H1 (cell line): ENCODE data around the gene OGFOD1. TPM values are rescaled to one million over a fixed set of nuclear protein-coding genes. Genes with fewer than 3 reads are reported as not detected.

ENCODE experiments used
- CTCF ChIA-PET: fragments of 300-600 bp; sonication (Branson Sonifier 250); formaldehyde crosslinking; loops from one replicate; lab custom pipeline; 2021; ENCODE audit not compliant: partially characterized antibody; lab: Charles Lee
- POLR2A ChIA-PET: fragments of 300-600 bp; sonication (Branson Sonifier 250); formaldehyde crosslinking; loops from one replicate; lab custom pipeline; 2021; ENCODE audit warnings: inconsistent platforms; ENCODE audit not compliant: partially characterized antibody; lab: Charles Lee
- DNase-seq, 2 experiments: peaks; one replicate each; pipeline versions ENCODE4 v3.0.0 to v3.0.0-alpha.2; 2010 to 2022; ENCODE audit warnings: low spot score in 2 of 2, low read depth in 1 of 2, mixed read lengths in 1 of 2
- FAIRE-seq: peaks from 2 replicates; lab custom pipeline; 2011; peaks lifted over from hg19 to GRCh38; lab: Jason Lieb, UNC
- H2AFZ ChIP-seq: 2 replicates; pipeline ENCODE4 v1.8.1; 2012; ENCODE audit warnings: low read length, inconsistent platforms
- H2AK5ac ChIP-seq: 2 replicates; pipeline ENCODE4 v1.6.1; 2013; ENCODE audit warnings: low read depth, low read length
- H2BK120ac ChIP-seq: replicated peaks from 2 replicates; pipeline ENCODE3; 2013; ENCODE audit warnings: low read depth, low read length, inconsistent platforms
- H2BK12ac ChIP-seq: 2 replicates; pipeline ENCODE4 v1.6.1; 2013; ENCODE audit warnings: low read depth, low read length
- H2BK15ac ChIP-seq: 2 replicates; pipeline ENCODE4 v1.6.1; 2013; ENCODE audit warnings: low read length
- H2BK20ac ChIP-seq: 2 replicates; pipeline ENCODE4 v1.6.1; 2013; ENCODE audit warnings: low read length
- H2BK5ac ChIP-seq: 2 replicates; pipeline ENCODE4 v1.6.1; 2013; ENCODE audit warnings: low read depth, low read length
- H3K14ac ChIP-seq: 2 replicates; pipeline ENCODE4 v1.6.1; 2013; ENCODE audit warnings: inconsistent platforms; ENCODE audit not compliant: insufficient read length
- H3K18ac ChIP-seq: 2 replicates; pipeline ENCODE4 v1.6.1; 2013; ENCODE audit warnings: low read length; ENCODE audit errors: extremely low read depth
- H3K23ac ChIP-seq: 2 replicates; pipeline ENCODE4 v1.6.1; 2013; ENCODE audit warnings: inconsistent platforms; ENCODE audit not compliant: insufficient read length
- H3K23me2 ChIP-seq: 2 replicates; pipeline ENCODE4 v1.6.1; 2013; ENCODE audit warnings: low read depth, low read length
- H3K27ac ChIP-seq: 2 replicates; pipeline ENCODE4 v1.6.1; 2011; ENCODE audit warnings: low read depth, low read length, inconsistent platforms
- H3K27me3 ChIP-seq, 4 experiments: replicated peaks in 1 of 4; 1 replicate in 1 of 4; 2 replicates in 3 of 4; pipeline versions ENCODE4 v1.6.1 to v1.8.1; 2011 to 2013; ENCODE audit warnings: low read length in 3 of 4, mild to moderate bottlenecking in 3 of 4, inconsistent platforms in 2 of 4, mixed read lengths in 2 of 4, moderate library complexity in 1 of 4; ENCODE audit not compliant: control insufficient read depth in 3 of 4, insufficient read depth in 3 of 4; ENCODE audit errors: extremely low read depth in 1 of 4
- H3K36me3 ChIP-seq, 4 experiments: 2 replicates each; pipeline versions ENCODE4 v1.6.1 to v1.8.1; 2011 to 2013; ENCODE audit warnings: mild to moderate bottlenecking in 4 of 4, low read length in 3 of 4, moderate library complexity in 2 of 4, control low read depth in 1 of 4, inconsistent platforms in 1 of 4; ENCODE audit not compliant: insufficient read depth in 4 of 4, control insufficient read depth in 2 of 4
- H3K4ac ChIP-seq: replicated peaks from 2 replicates; pipeline ENCODE3; 2013; ENCODE audit warnings: low read length, low read depth, mixed read lengths, inconsistent platforms; ENCODE audit not compliant: insufficient read length
- H3K4me1 ChIP-seq, 4 experiments: replicated peaks in 1 of 4; 1 replicate in 1 of 4; 2 replicates in 3 of 4; pipeline versions ENCODE4 v1.6.1 to v1.8.1; 2011 to 2013; ENCODE audit warnings: low read length in 3 of 4, inconsistent platforms in 2 of 4, mixed read lengths in 1 of 4; ENCODE audit not compliant: insufficient read depth in 4 of 4, control insufficient read depth in 3 of 4
- H3K4me2 ChIP-seq, 2 experiments: 2 replicates each; pipeline versions ENCODE4 v1.6.1 to v1.8.1; 2011 to 2013; ENCODE audit warnings: low read depth in 2 of 2, low read length in 2 of 2, control low read depth in 1 of 2, inconsistent platforms in 1 of 2, mild to moderate bottlenecking in 1 of 2; ENCODE audit not compliant: insufficient read depth in 1 of 2
- H3K4me3 ChIP-seq, 4 experiments: fragments of 200-600, 300-600 bp in 1 of 4; sonication (generic), shearing (Covaris generic), sonication (Bioruptor Twin) in 1 of 4; 2 replicates each; pipeline versions ENCODE4 v1.5.1 to v1.8.1; 2011 to 2016; ENCODE audit warnings: low read length in 4 of 4, low read depth in 3 of 4, control low read depth in 2 of 4, inconsistent platforms in 2 of 4, mild to moderate bottlenecking in 2 of 4, mixed read lengths in 1 of 4, moderate library complexity in 1 of 4; ENCODE audit not compliant: insufficient read depth in 2 of 4; ENCODE audit errors: extremely low read depth in 1 of 4
- H3K56ac ChIP-seq: replicated peaks from 2 replicates; pipeline ENCODE3; 2013; ENCODE audit warnings: low read depth, mild to moderate bottlenecking, mixed read lengths, low read length, inconsistent platforms; ENCODE audit not compliant: insufficient read length
- H3K79me1 ChIP-seq: 2 replicates; pipeline ENCODE4 v1.6.1; 2013; ENCODE audit warnings: low read depth, low read length, control low read depth
- H3K79me2 ChIP-seq, 2 experiments: 2 replicates each; pipeline versions ENCODE4 v1.6.1 to v1.8.1; 2012 to 2013; ENCODE audit warnings: low read length in 2 of 2, mild to moderate bottlenecking in 2 of 2, inconsistent platforms in 1 of 2; ENCODE audit not compliant: insufficient read depth in 2 of 2, control insufficient read depth in 1 of 2
- H3K9ac ChIP-seq, 4 experiments: replicated peaks in 1 of 4; 1 replicate in 1 of 4; 2 replicates in 3 of 4; pipeline versions ENCODE4 v1.6.1 to v1.8.1; 2011 to 2013; ENCODE audit warnings: low read depth in 3 of 4, low read length in 3 of 4, control low read depth in 2 of 4, mild to moderate bottlenecking in 2 of 4, moderate library complexity in 2 of 4, inconsistent platforms in 1 of 4; ENCODE audit errors: extremely low read depth in 1 of 4
- H3K9me3 ChIP-seq, 2 experiments: 2 replicates each; pipeline versions ENCODE4 v1.6.1 to v1.8.1; 2012 to 2013; ENCODE audit warnings: mild to moderate bottlenecking in 2 of 2, moderate library complexity in 2 of 2, control low read depth in 1 of 2, inconsistent platforms in 1 of 2, low read depth in 1 of 2, low read length in 1 of 2, mixed read lengths in 1 of 2; ENCODE audit not compliant: insufficient read depth in 2 of 2
- H4K20me1 ChIP-seq, 2 experiments: replicated peaks in 1 of 2; 2 replicates each; pipeline versions ENCODE3 to v1.8.1; 2011 to 2013; ENCODE audit warnings: inconsistent platforms in 2 of 2, low read length in 2 of 2, mild to moderate bottlenecking in 1 of 2; ENCODE audit not compliant: insufficient read depth in 2 of 2, control insufficient read depth in 1 of 2
- H4K5ac ChIP-seq: 2 replicates; pipeline ENCODE4 v1.6.1; 2013; ENCODE audit warnings: low read length, low read depth, mixed read lengths, inconsistent platforms; ENCODE audit not compliant: insufficient read length
- H4K8ac ChIP-seq: 2 replicates; pipeline ENCODE4 v1.8.0; 2013; ENCODE audit warnings: mild to moderate bottlenecking, moderate library complexity, low read length, inconsistent platforms; ENCODE audit not compliant: insufficient read depth; ENCODE audit errors: extremely low read depth
- H4K91ac ChIP-seq: replicated peaks from 2 replicates; pipeline ENCODE3; 2013; ENCODE audit warnings: low read length, mixed read lengths, inconsistent platforms; ENCODE audit not compliant: insufficient read length
- CBX5 ChIP-seq: fragments of 300-800, 300-1000 bp; sonication (generic); IDR thresholded peaks from 2 replicates; pipeline ENCODE4 v1.7.1; 2016; ENCODE audit warnings: antibody characterized with exemption, low read length, low read depth
- EP300 ChIP-seq, 2 experiments: IDR thresholded peaks; 1 replicate in 1 of 2; 2 replicates in 1 of 2; pipeline ENCODE4 v1.6.1; 2011 to 2012; ENCODE audit warnings: low read depth in 2 of 2, low read length in 2 of 2, mild to moderate bottlenecking in 2 of 2, borderline replicate concordance in 1 of 2, inconsistent platforms in 1 of 2, moderate library complexity in 1 of 2
- FOSL1 ChIP-seq: IDR thresholded peaks from 2 replicates; pipeline ENCODE4 v1.6.1; 2011; ENCODE audit warnings: mild to moderate bottlenecking, low read depth, low read length, moderate library complexity; ENCODE audit not compliant: insufficient read depth
- JUN ChIP-seq: IDR thresholded peaks from 2 replicates; pipeline ENCODE4 v1.6.1; 2011; ENCODE audit warnings: low read depth, mild to moderate bottlenecking, improper control_type of control experiment, low read length
- KDM4A ChIP-seq: IDR thresholded peaks from one replicate; pipeline ENCODE4 v1.7.1; 2012; ENCODE audit warnings: low read depth, mild to moderate bottlenecking, moderate library complexity, low read length, inconsistent platforms; ENCODE audit not compliant: severe bottlenecking
- RAD21 ChIP-seq, 2 experiments: IDR thresholded peaks in 1 of 2; conservative IDR thresholded peaks in 1 of 2; 2 replicates each; pipeline ENCODE4 v1.6.1; 2011; ENCODE audit warnings: low read depth in 2 of 2, low read length in 2 of 2, improper control_type of control experiment in 1 of 2, inconsistent platforms in 1 of 2, mild to moderate bottlenecking in 1 of 2, moderate library complexity in 1 of 2
- RBBP5 ChIP-seq: IDR thresholded peaks from 2 replicates; pipeline ENCODE4 v1.7.1; 2012; ENCODE audit warnings: low read depth, mild to moderate bottlenecking, inconsistent platforms, low read length, moderate library complexity, borderline replicate concordance
- SIN3A ChIP-seq, 2 experiments: IDR thresholded peaks in 1 of 2; conservative IDR thresholded peaks in 1 of 2; 2 replicates each; pipeline ENCODE4 v1.6.1; 2011 to 2012; ENCODE audit warnings: low read length in 2 of 2, improper control_type of control experiment in 1 of 2, low read depth in 1 of 2, mild to moderate bottlenecking in 1 of 2
- SRF ChIP-seq: IDR thresholded peaks from 2 replicates; pipeline ENCODE4 v1.6.1; 2011; ENCODE audit warnings: mild to moderate bottlenecking, low read depth, low read length, moderate library complexity
- TBP ChIP-seq: IDR thresholded peaks from 2 replicates; pipeline ENCODE4 v1.6.1; 2011; ENCODE audit warnings: low read depth, low read length, improper control_type of control experiment
- TCF12 ChIP-seq: IDR thresholded peaks from 2 replicates; pipeline ENCODE4 v1.6.1; 2011; ENCODE audit warnings: low read depth, mild to moderate bottlenecking, low read length
- WGBS, 2 experiments: shearing (Covaris generic) in 1 of 2; methylation state at CpG; one replicate each; pipeline versions ENCODE4 v1.1.6 to v1.1.7; 2013 to 2015; ENCODE audit warnings: low lambda C conversion rate in 2 of 2, mixed read lengths in 2 of 2, inconsistent platforms in 1 of 2, low coverage in 1 of 2, missing lambda C conversion rate in 1 of 2; ENCODE audit not compliant: insufficient replicate concordance in 2 of 2, insufficient coverage in 1 of 2, insufficient read length in 1 of 2; ENCODE audit errors: extremely low coverage in 1 of 2, missing lambda C conversion rate in 1 of 2; 5-methylcytosine and 5-hydroxymethylcytosine counted together
- polyA plus RNA-seq, 7 experiments: library from polyadenylated mRNA; depleted of rRNA in 3 of 7; stranded (reverse) in 5 of 7; unstranded in 2 of 7; fragments of >200 nt in 5 of 7; fragments of 200-250 nt in 2 of 7; gene quantifications; 1 replicate in 5 of 7; 2 replicates in 1 of 7; 4 replicates in 1 of 7; pipeline versions ENCODE4 v1.2.1 to v1.2.3, GENCODE V29; 2011 to 2013; ENCODE audit warnings: missing spikeins in 2 of 7, mixed read lengths in 2 of 7
- total RNA-seq: library from RNA; stranded (reverse); fragmentation: NEBNext Ultra II Directional; extraction: Animal tissue kit (Norgen Biotek cat#: 25700); gene quantifications from 2 replicates; pipeline ENCODE4 v1.2.1, GENCODE V29; 2021
- TF ChIP-seq, protein P1 (sequence below): IDR thresholded peaks from 2 replicates; pipeline ENCODE4 v1.6.1; 2011; ENCODE audit warnings: low read length, improper control_type of control experiment

Gene OGFOD1
- total and polyA plus RNA-seq, 2 of the 8 experiments (the other 6 are each of a cell fraction or from before 2014, with no cell fraction given) = 24.6 to 61.4 TPM

DNA sequence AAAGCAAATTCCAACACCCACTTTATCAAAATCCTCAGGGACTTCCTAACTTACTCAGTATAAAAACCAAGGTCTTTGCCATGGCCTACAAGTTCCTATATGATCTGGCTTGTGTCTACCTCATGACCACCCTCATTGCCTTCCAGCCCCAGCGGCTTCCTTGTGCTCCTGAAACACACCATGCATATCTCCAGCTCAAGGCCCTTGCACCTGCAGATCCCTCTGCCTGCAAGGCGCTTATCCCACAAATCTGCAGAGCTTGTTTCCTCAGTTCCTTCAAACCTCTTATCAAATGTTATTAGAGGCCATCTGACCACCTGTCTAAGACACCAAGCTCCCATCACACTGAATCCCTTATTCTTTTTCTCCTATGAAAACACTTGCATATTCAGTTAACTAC is 65.9 kb downstream of the OGFOD1 start:
- Histone ChIP-seq H3K4ac (no peak overlapping the region), H3K56ac (no peak overlapping the region), H2BK20ac (no peak overlapping the region), H2BK12ac (no peak overlapping the region), H3K79me1 (no peaks in the 10 kb centered on the region), H2BK15ac (no peak overlapping the region), H2AFZ (no peak overlapping the region), H3K4me3 (no peak overlapping the region), H4K20me1 (no peaks in the 10 kb centered on the region), H3K79me2 (no peaks in the 10 kb centered on the region), H2BK120ac (no peak overlapping the region), H2AK5ac (no peak overlapping the region), H3K36me3 (no peaks in the 10 kb centered on the region), H3K18ac (no peak overlapping the region), H3K23ac (no peak overlapping the region), H3K4me2 (no peak overlapping the region), H3K23me2 (peaks cover 5% of the 10 kb centered on the region; the same call in 1 of the 2 replicates), H3K14ac (no peak overlapping the region), H4K91ac (no peak overlapping the region), H4K5ac (no peak overlapping the region), H3K27me3 (peaks cover 0 to 7% (median 1%) of the 10 kb centered on the region in 4 experiments; a peak in 3 of 7 replicates), H3K9me3 (no peaks in the 10 kb centered on the region), H3K4me1 (no peaks in the 10 kb centered on the region; a peak in 1 of 7 replicates), H3K27ac (no peak overlapping the region), H2BK5ac (no peak overlapping the region), H3K9ac (no peak overlapping the region), H4K8ac (no peak overlapping the region)
- TF ChIP-seq CBX5 = no peak
- no peak for TF ChIP-seq RBBP5
- TF ChIP-seq, protein P1, sequence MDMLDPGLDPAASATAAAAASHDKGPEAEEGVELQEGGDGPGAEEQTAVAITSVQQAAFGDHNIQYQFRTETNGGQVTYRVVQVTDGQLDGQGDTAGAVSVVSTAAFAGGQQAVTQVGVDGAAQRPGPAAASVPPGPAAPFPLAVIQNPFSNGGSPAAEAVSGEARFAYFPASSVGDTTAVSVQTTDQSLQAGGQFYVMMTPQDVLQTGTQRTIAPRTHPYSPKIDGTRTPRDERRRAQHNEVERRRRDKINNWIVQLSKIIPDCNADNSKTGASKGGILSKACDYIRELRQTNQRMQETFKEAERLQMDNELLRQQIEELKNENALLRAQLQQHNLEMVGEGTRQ = no peak
- no peak for TF ChIP-seq EP300 (IDR thresholded peaks at IDR 0.05; ENCODE audit: borderline replicate concordance in 1 of 2, low read depth in 2 of 2, low read length in 2 of 2)
- TF ChIP-seq SIN3A (conservative IDR thresholded peaks at IDR 0.05 in 1 of 2, IDR thresholded peaks at IDR 0.05 in 1 of 2; ENCODE audit: low read depth in 1 of 2, low read length in 2 of 2) = no peak
- TF ChIP-seq JUN = no peak
- TF ChIP-seq KDM4A = no peak
- TF ChIP-seq SRF = no peak
- TF ChIP-seq RAD21 (IDR thresholded peaks at IDR 0.05 in 1 of 2, conservative IDR thresholded peaks at IDR 0.05 in 1 of 2; ENCODE audit: low read depth in 2 of 2, low read length in 2 of 2) = no peak
- no peak for TF ChIP-seq TCF12
- TF ChIP-seq TBP = no peak
- no peak for TF ChIP-seq FOSL1
- 69% methylated on average over 2 of the region's 2 CpGs; no CpG with 5 or more reads in 1 of the 2 experiments for WGBS, 2 experiments
- FAIRE-seq = no peak
- ChIA-PET POLR2A (interaction anchor here (1.5 kb wide), 1 partner anchor 30 kb away, joined by 4 read pairs; no protein-coding TSS in a partner anchor), CTCF (interaction anchor here (1.0 to 3.1 kb wide), 5 partner anchors 12 to 185 kb away, joined by 3 to 14 read pairs (median 8); no protein-coding TSS in a partner anchor)
- DNase-seq = no peak
